Measurements from ENCODE around the gene TMEM44.

GRCh38 chr3:194672876-194673275, 39.7 kb upstream of the TMEM44 start:
- TF ChIP-seq, protein P1, sequence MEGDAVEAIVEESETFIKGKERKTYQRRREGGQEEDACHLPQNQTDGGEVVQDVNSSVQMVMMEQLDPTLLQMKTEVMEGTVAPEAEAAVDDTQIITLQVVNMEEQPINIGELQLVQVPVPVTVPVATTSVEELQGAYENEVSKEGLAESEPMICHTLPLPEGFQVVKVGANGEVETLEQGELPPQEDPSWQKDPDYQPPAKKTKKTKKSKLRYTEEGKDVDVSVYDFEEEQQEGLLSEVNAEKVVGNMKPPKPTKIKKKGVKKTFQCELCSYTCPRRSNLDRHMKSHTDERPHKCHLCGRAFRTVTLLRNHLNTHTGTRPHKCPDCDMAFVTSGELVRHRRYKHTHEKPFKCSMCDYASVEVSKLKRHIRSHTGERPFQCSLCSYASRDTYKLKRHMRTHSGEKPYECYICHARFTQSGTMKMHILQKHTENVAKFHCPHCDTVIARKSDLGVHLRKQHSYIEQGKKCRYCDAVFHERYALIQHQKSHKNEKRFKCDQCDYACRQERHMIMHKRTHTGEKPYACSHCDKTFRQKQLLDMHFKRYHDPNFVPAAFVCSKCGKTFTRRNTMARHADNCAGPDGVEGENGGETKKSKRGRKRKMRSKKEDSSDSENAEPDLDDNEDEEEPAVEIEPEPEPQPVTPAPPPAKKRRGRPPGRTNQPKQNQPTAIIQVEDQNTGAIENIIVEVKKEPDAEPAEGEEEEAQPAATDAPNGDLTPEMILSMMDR (IDR thresholded peaks at IDR 0.05; ENCODE audit: extremely low read depth in 1 of 2, insufficient read depth in 1 of 2, low read depth in 1 of 2, low read length in 2 of 2) = no peak
- TF ChIP-seq POLR2A (IDR thresholded peaks at IDR 0.05; ENCODE audit: low read depth, low read length) = no peak
- TF ChIP-seq FOS (IDR thresholded peaks at IDR 0.05; ENCODE audit: borderline replicate concordance, insufficient read depth, low read length) = no peak
- no peak for TF ChIP-seq EZH2 (IDR thresholded peaks at IDR 0.05; ENCODE audit: borderline replicate concordance, low read depth, low read length, severe bottlenecking)
- TF ChIP-seq POLR2AphosphoS5 (IDR thresholded peaks at IDR 0.05; ENCODE audit: insufficient read depth, low read depth, low read length) = no peak
- no peak for TF ChIP-seq JUN (IDR thresholded peaks at IDR 0.05; ENCODE audit: borderline replicate concordance, insufficient read depth, insufficient read length, low read depth)
- no peak for TF ChIP-seq MAX (IDR thresholded peaks at IDR 0.05; ENCODE audit: insufficient read depth, insufficient read length)
- TF ChIP-seq MYC (IDR thresholded peaks at IDR 0.05; ENCODE audit: low read depth, low read length) = no peak
